H54 (cell line): ENCODE data around the gene KIFC1.
A peak's percentile ranks its signal among the peaks of the same experiment; 100 is the strongest.

Experiments
- DNase-seq: peaks from one replicate; pipeline ENCODE4 v3.0.0; 2011; ENCODE audit warnings: low spot score, mixed read lengths; ENCODE audit not compliant: insufficient read length
- FAIRE-seq: peaks from 3 replicates; lab custom pipeline; 2011; peaks lifted over from hg19 to GRCh38; lab: Jason Lieb, UNC
- POLR2A ChIP-seq: IDR thresholded peaks from 2 replicates; pipeline ENCODE4 v1.6.1; 2011; ENCODE audit warnings: low read depth, mild to moderate bottlenecking, low read length

Gene KIFC1

DNA sequence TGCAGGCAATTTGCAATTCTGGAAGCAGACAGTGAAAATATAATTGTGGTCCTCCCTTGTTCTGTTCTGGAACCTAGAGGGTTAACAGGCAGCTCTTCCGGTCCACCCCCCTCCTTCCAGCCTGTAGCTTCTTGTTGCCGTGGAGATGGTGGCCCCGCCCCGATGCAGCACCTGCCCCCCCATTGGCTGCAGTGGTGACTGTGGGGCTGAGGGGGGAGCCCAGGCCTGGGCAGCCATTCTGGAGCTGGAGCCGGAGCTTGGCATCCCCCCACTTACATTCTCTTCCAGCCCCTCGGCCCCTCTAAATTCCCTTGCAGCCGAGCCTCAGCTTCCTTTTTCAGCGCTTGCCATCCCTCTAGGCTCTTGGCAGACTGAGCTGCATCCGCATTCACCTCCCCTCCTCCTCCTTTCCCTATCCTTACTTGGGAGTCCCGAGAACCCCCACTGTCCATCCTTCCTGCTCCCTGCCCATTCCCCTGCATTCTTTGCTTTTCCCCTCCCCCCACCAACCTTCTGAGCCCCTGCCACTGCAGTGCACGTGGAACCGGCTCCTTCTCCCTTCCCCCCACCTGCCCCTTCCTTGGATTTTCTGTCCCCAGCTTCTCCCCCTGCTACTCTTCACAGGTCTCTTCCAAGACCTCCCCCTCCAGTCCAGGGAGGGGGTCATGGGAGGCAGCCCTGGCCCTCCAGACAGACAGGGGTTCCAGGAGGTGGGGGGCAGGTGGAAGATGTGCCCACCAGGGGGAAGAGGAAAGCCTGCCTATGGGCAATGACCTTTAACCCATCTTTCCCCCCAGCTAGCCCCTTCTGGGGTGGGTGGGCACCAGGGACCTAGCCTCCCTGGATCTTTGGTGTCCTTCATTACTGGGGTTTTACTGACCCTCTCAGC, 39.6 kb downstream of the KIFC1 start:
- DNase-seq, result peak; percentile 96
- no peak for FAIRE-seq
- TF ChIP-seq POLR2A, result no peak

DNA sequence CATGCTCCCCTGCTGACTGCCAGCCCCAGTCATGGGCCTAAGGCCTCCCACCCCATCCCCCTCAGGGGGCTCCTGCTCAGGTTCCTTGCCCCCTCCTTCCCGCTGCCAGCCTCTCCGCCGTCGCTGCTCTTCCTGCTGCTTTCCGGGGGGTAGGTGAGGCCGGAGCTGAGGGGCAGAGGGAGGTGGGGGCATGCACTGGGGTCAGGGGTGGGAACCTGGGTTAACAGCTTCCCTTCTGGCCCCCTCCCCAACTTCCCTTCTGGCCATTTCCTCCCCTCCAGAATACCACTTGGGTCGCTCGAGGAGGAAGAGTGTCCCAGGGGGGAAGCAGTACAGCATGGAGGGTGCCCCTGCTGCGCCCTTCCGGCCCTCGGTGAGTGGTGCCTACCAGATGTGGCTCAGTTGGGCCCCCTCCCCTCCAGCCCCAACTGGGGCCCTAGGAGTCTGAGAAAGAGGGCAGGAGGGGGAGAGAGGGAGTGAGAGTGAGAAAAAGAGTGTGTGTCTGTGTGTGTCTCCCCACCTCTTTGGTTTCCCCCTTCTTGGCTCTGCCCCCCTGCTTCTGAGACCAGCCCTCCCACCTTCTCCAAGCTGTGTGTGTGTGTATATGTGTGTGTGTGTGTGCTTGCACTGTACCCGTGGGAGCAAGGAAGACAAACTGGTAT, 40.4 kb downstream of the KIFC1 start:
- TF ChIP-seq POLR2A, result no peak
- DNase-seq (no peak), FAIRE-seq (no peak)

DNA sequence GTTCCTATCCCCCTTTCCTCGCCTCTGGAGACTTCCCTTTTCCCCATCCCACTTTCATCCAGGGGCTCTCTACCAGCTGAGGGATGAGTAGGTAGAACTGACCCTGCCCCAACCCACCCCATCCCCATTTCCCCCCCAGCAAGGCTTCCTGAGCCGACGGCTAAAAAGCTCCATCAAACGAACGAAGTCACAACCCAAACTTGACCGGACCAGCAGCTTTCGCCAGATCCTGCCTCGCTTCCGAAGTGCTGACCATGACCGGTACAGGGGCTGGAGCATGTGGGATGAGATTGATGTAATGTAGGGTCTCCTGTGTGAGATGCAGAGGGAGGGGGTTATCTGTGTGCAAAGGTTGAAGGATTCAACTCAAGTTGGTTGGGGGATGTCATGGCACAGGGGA, 40.9 kb downstream of the KIFC1 start:
- FAIRE-seq (no peak), DNase-seq (no peak)
- TF ChIP-seq POLR2A, result no peak

- no peak for TF ChIP-seq POLR2A
- no peak for DNase-seq
- FAIRE-seq, result no peak
These were observed 41.4 kb downstream of the KIFC1 start for GRCh38 chr6:33433001-33433543.

- TF ChIP-seq POLR2A, result no peak
- FAIRE-seq (no peak), DNase-seq (no peak)
These were observed 42.0 kb downstream of the KIFC1 start for GRCh38 chr6:33433544-33434191.

- FAIRE-seq, result no peak
- no peak for DNase-seq
- TF ChIP-seq POLR2A, result no peak
These were observed 43.3 kb downstream of the KIFC1 start for GRCh38 chr6:33434961-33435360.

DNA sequence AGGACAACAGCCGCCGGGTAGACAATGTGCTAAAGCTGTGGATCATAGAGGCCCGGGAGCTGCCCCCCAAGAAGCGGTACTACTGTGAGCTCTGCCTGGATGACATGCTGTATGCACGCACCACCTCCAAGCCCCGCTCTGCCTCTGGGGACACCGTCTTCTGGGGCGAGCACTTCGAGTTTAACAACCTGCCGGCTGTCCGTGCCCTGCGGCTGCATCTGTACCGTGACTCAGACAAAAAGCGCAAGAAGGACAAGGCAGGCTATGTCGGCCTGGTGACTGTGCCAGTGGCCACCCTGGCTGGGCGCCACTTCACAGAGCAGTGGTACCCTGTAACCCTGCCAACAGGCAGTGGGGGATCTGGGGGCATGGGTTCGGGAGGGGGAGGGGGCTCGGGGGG, 46.0 kb downstream of the KIFC1 start:
- FAIRE-seq (no peak), DNase-seq (no peak)
- no peak for TF ChIP-seq POLR2A

DNA sequence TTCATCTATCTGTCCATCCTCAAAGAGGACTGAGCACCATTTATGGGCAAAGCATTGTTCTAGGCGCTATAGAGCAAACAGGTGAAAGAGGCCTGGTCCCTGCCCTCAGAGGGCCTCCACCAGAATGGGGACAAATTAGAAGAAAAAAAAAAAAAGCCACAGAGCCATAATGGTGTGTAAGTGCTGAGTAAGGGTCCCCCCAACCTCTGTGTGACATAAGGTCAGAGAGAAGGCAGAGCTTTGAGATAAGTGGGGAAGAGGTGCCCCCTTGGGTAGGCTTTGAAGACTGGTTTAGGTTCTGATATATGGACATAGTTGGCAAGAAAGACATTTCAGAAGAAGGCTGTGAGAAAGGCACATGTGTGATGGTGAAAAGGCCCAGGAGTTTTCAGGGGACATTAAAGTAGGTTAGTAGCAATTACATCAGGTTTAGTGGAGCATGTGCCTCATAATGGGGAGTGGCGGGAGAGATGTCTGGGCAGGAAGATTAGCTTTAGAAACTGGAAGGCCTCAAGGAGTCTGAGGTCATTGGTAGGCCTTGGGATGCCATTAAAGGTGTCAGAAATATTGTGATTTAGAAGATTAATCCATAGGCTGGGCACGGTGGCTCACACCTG, 47.5 kb downstream of the KIFC1 start:
- no peak for FAIRE-seq
- TF ChIP-seq POLR2A, result no peak
- no peak for DNase-seq

GRCh38 chr6:33439956-33440648, 48.5 kb downstream of the KIFC1 start:
- no peak for FAIRE-seq
- no peak for TF ChIP-seq POLR2A
- no peak for DNase-seq

DNA sequence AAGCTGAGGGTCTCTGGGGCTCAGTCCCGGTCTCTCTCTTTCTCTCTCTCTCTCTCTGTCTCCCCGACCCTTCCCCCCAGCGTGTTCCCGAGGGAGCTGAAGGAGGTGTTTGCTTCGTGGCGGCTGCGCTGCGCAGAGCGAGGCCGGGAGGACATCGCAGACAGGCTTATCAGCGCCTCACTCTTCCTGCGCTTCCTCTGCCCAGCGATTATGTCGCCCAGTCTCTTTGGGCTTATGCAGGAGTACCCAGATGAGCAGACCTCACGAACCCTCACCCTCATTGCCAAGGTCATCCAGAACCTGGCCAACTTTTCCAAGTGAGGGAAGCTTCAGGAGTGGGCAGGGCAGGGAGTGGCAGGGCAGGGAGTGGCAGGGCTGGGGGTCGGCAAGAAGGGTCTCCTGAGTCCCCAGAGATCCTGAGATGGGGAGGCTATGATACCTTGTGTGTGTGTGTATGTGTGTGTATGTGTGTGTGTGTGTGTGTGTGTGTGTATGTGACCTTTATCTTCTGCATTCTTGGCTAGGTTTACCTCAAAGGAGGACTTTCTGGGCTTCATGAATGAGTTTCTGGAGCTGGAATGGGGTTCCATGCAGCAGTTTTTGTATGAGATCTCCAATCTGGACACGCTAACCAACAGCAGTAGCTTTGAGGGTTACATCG, 49.2 kb downstream of the KIFC1 start:
- DNase-seq (no peak), FAIRE-seq (no peak)
- TF ChIP-seq POLR2A, result no peak

GRCh38 chr6:33441457-33441856, 49.8 kb downstream of the KIFC1 start:
- no peak for TF ChIP-seq POLR2A
- no peak for FAIRE-seq
- no peak for DNase-seq

DNA sequence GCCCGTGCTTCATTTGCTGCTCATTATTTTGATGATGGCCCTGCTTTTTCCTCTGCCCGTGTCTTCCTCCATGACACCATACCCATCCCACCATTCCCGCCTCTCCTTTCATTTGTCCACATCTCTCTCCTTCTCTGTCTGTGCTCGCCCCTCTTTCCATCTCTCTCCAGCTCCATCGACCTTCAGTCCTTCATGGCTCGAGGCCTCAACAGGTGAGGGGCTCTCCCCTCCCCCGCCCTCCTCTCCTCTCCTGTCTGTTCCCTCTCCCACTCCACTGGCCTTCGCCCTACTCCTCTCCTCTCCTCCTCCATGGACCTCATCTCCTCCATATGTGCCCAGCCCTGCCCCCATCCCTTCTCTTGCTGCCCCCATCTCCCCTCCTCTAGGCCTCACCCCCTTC, 50.7 kb downstream of the KIFC1 start:
- TF ChIP-seq POLR2A, result no peak
- DNase-seq, result no peak

DNA sequence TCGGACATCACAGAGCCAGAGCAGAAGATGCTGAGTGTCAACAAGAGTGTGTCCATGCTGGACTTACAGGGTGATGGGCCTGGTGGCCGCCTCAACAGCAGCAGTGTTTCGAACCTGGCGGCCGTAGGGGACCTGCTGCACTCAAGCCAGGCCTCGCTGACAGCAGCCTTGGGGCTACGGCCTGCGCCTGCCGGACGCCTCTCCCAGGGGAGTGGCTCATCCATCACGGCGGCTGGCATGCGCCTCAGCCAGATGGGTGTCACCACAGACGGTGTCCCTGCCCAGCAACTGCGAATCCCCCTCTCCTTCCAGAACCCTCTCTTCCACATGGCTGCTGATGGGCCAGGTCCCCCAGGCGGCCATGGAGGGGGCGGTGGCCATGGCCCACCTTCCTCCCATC, 51.4 kb downstream of the KIFC1 start:
- DNase-seq (no peak), FAIRE-seq (no peak)
- TF ChIP-seq POLR2A, result no peak

More for the DNA sequence above, 50.7 kb downstream of the KIFC1 start:
- no peak for FAIRE-seq
